HepG2 (cell line): ENCODE data around the gene GPR4. TPM values are rescaled to one million over a fixed set of nuclear protein-coding genes. Genes with fewer than 3 reads are reported as not detected.
A peak's percentile ranks its signal among the peaks of the same experiment; 100 is the strongest.

Experiments
- ATF4 ChIP-seq, 2 experiments: fragments of 450-650 bp in 1 of 2; sonication (generic) in 1 of 2; formaldehyde crosslinking; IDR thresholded peaks; 2 replicates each; pipeline versions ENCODE4 v1.5.0 to v1.8.0; 2020 to 2022; ENCODE audit warnings: mild to moderate bottlenecking in 1 of 2, missing genetic modification reagents in 1 of 2
- FIP1L1 ChIP-seq: fragments of 200-400 bp; formaldehyde crosslinking; IDR thresholded peaks from 2 replicates; pipeline ENCODE4 v1.6.1; 2018; ENCODE audit warnings: low read depth, mild to moderate bottlenecking, low read length, moderate library complexity, borderline replicate concordance; ENCODE audit not compliant: insufficient read depth
- KDM4B ChIP-seq: sonication (generic); formaldehyde crosslinking; IDR thresholded peaks from 2 replicates; pipeline ENCODE4 v1.4.0; 2020; ENCODE audit warnings: missing genetic modification reagents
- KDM6A ChIP-seq: IDR thresholded peaks from 2 replicates; pipeline ENCODE4 v1.6.1; 2016; ENCODE audit warnings: low read depth
- MTERF4 ChIP-seq: sonication (generic); formaldehyde crosslinking; IDR thresholded peaks from 2 replicates; pipeline ENCODE4 v1.8.0; 2023; ENCODE audit warnings: mild to moderate bottlenecking, missing genetic modification reagents
- MXD4 ChIP-seq: IDR thresholded peaks from 2 replicates; pipeline ENCODE4 v1.6.1; 2016; ENCODE audit warnings: mild to moderate bottlenecking, missing biosample characterization, missing genetic modification reagents
- MYPOP ChIP-seq: sonication (generic); formaldehyde crosslinking; IDR thresholded peaks from 2 replicates; pipeline ENCODE4 v1.8.1; 2023; ENCODE audit warnings: mild to moderate bottlenecking, moderate library complexity, missing genetic modification reagents
- NFATC3 ChIP-seq: sonication (generic); formaldehyde crosslinking; IDR thresholded peaks from 2 replicates; pipeline ENCODE4 v1.5.1; 2020; ENCODE audit warnings: mild to moderate bottlenecking, missing genetic modification reagents
- NKX3-1 ChIP-seq: sonication (generic); formaldehyde crosslinking; IDR thresholded peaks from 2 replicates; pipeline ENCODE4 v1.5.0; 2020; ENCODE audit warnings: missing genetic modification reagents
- POGZ ChIP-seq: sonication (generic); formaldehyde crosslinking; IDR thresholded peaks from 2 replicates; pipeline ENCODE4 v1.4.0; 2020; ENCODE audit warnings: mild to moderate bottlenecking, missing genetic modification reagents
- REXO4 ChIP-seq: sonication (generic); formaldehyde crosslinking; IDR thresholded peaks from 2 replicates; pipeline ENCODE4 v1.8.0; 2022; ENCODE audit warnings: missing genetic modification reagents, mild to moderate bottlenecking, borderline replicate concordance
- SMAD3 ChIP-seq: sonication (generic); formaldehyde crosslinking; IDR thresholded peaks from 2 replicates; pipeline ENCODE4 v1.4.0; 2020; ENCODE audit warnings: missing genetic modification reagents
- SRSF9 ChIP-seq: fragments of 200-400 bp; formaldehyde crosslinking; IDR thresholded peaks from 2 replicates; pipeline ENCODE4 v1.6.1; 2018; ENCODE audit warnings: borderline replicate concordance, mild to moderate bottlenecking, low read depth, low read length; ENCODE audit not compliant: insufficient read depth, poor library complexity, severe bottlenecking
- THRA ChIP-seq: sonication (generic); formaldehyde crosslinking; IDR thresholded peaks from 2 replicates; pipeline ENCODE4 v1.4.0; 2020; ENCODE audit warnings: missing genetic modification reagents, borderline replicate concordance
- ZNF44 ChIP-seq: sonication (generic); formaldehyde crosslinking; IDR thresholded peaks from 2 replicates; pipeline ENCODE4 v1.5.1; 2020; ENCODE audit warnings: mild to moderate bottlenecking, missing genetic modification reagents
- ZNF740 ChIP-seq: sonication (generic); formaldehyde crosslinking; IDR thresholded peaks from 2 replicates; pipeline ENCODE4 v1.4.0; 2020; ENCODE audit warnings: missing genetic modification reagents
- ZNF770 ChIP-seq: sonication (generic); formaldehyde crosslinking; IDR thresholded peaks from 2 replicates; pipeline ENCODE4 v1.5.0; 2020; ENCODE audit warnings: mild to moderate bottlenecking, missing genetic modification reagents
- ZNF784 ChIP-seq: sonication (generic); formaldehyde crosslinking; IDR thresholded peaks from 2 replicates; pipeline ENCODE4 v1.5.1; 2020; ENCODE audit warnings: missing genetic modification reagents, mild to moderate bottlenecking, borderline replicate concordance
- ZNF879 ChIP-seq: sonication (generic); formaldehyde crosslinking; IDR thresholded peaks from 2 replicates; pipeline ENCODE4 v1.8.1; 2023; ENCODE audit warnings: missing genetic modification reagents
- polyA plus RNA-seq, 8 experiments: library from polyadenylated mRNA; depleted of rRNA in 3 of 8; stranded (reverse) in 7 of 8; unstranded in 1 of 8; fragments of >200 nt; fragmentation: Illumina TruSeq in 4 of 8; extraction: Trizol in 4 of 8; gene quantifications; 2 replicates each; pipeline versions ENCODE4 v1.2.1 to v1.2.3, GENCODE V29; 2011 to 2016; ENCODE audit warnings: low read depth in 4 of 8, missing spikeins in 1 of 8, mixed read lengths in 1 of 8; ENCODE audit not compliant: insufficient read depth in 1 of 8
- total RNA-seq, 5 experiments: library from RNA; depleted of rRNA; stranded (reverse); fragments of >200 nt; fragmentation: Illumina TruSeq; extraction: Trizol; gene quantifications; 2 replicates each; pipeline ENCODE4 v1.2.3, GENCODE V29; 2016; ENCODE audit warnings: low read depth in 1 of 5

GPR4 gene
- total and polyA plus RNA-seq, 2 of the 13 experiments (the other 11 are each of a cell fraction or from before 2014, with no cell fraction given): 0.15 TPM; not detected in 1

- TF ChIP-seq FIP1L1 (no peak), KDM6A (CRISPR knock-in tag) (no peak), REXO4 (CRISPR knock-in tag) (no peak), MXD4 (CRISPR knock-in tag) (no peak), MTERF4 (0 out of 2 replicates have a peak, but pooled peaks have one; percentile 59), ZNF44 (CRISPR knock-in tag) (no peak), SRSF9 (no peak), ZNF770 (CRISPR knock-in tag) (no peak), POGZ (CRISPR knock-in tag) (no peak), THRA (CRISPR knock-in tag) (no peak), ZNF740 (CRISPR knock-in tag) (no peak), KDM4B (CRISPR knock-in tag) (no peak), NKX3-1 (CRISPR knock-in tag) (no peak), ATF4 (CRISPR knock-in tag; IDR thresholded peaks at IDR 0.05) (no peak), MYPOP (CRISPR knock-in tag) (no peak), ZNF879 (CRISPR knock-in tag) (no peak), ZNF784 (CRISPR knock-in tag) (no peak), NFATC3 (no peak), SMAD3 (CRISPR knock-in tag) (no peak)
Measured at GRCh38 chr19:45607071-45608029, 5.3 kb upstream of the GPR4 start (continued).
